NCI-H524 treated with DMSO at 0.1 percent for 48 hours (cell line): ENCODE data around the gene GALNT10.
A peak's percentile ranks its signal among the peaks of the same experiment; 100 is the strongest.
"Not testable (repeated sequence)": the region's sequence is repeated elsewhere in the genome, so short reads cannot be mapped to it uniquely, and the experiment has no call there.

Experiments used
- DNase-seq: peaks from one replicate; lab custom pipeline; 2025; lab: John Stamatoyannopoulos, UW

GALNT10 gene

GRCh38 chr5:154358516-154359220, 168.1 kb downstream of the GALNT10 start:
- DNase-seq, result no peak

GRCh38 chr5:154359221-154359573, 168.7 kb downstream of the GALNT10 start:
- no peak for DNase-seq

GRCh38 chr5:154360241-154360640, 169.7 kb downstream of the GALNT10 start:
- not testable (repeated sequence) for DNase-seq

- DNase-seq, result no peak
Observed at GRCh38 chr5:154363411-154363810, 172.9 kb downstream of the GALNT10 start.

GRCh38 chr5:154364771-154365170, 174.2 kb downstream of the GALNT10 start:
- no peak for DNase-seq

GRCh38 chr5:154365823-154366222, 175.3 kb downstream of the GALNT10 start:
- no peak for DNase-seq

- no peak for DNase-seq
Observed at GRCh38 chr5:154366353-154366752, 175.8 kb downstream of the GALNT10 start.

- DNase-seq, result no peak
Observed at GRCh38 chr5:154367101-154367500, 176.6 kb downstream of the GALNT10 start.

GRCh38 chr5:154368041-154368800, 177.7 kb downstream of the GALNT10 start:
- no peak for DNase-seq

- no peak for DNase-seq
Observed at GRCh38 chr5:154369682-154370081, 179.1 kb downstream of the GALNT10 start.

- no peak for DNase-seq
Observed at GRCh38 chr5:154370119-154370518, 179.6 kb downstream of the GALNT10 start.

GRCh38 chr5:154370813-154371212, 180.3 kb downstream of the GALNT10 start:
- DNase-seq, result no peak

GRCh38 chr5:154371687-154372086, 181.2 kb downstream of the GALNT10 start:
- no peak for DNase-seq

GRCh38 chr5:154372661-154373060, 182.1 kb downstream of the GALNT10 start:
- peak; percentile 84 for DNase-seq

- DNase-seq, result no peak
Observed at GRCh38 chr5:154373326-154373725, 182.8 kb downstream of the GALNT10 start.

- peak; percentile 38 for DNase-seq
Observed at GRCh38 chr5:154373729-154374179, 183.2 kb downstream of the GALNT10 start.

- no peak for DNase-seq
Observed at GRCh38 chr5:154374264-154374663, 183.7 kb downstream of the GALNT10 start.

- DNase-seq, result no peak
Observed at GRCh38 chr5:154375329-154376008, 184.9 kb downstream of the GALNT10 start.

- no peak for DNase-seq
Observed at GRCh38 chr5:154376481-154376880, 185.9 kb downstream of the GALNT10 start.

- DNase-seq, result no peak
Observed at GRCh38 chr5:154377754-154378533, 187.4 kb downstream of the GALNT10 start.

GRCh38 chr5:154380263-154380662, 189.7 kb downstream of the GALNT10 start:
- no peak for DNase-seq
